ENCODE data around the gene TMEM131. TPM values are rescaled to one million over a fixed set of nuclear protein-coding genes. Genes with fewer than 3 reads are reported as not detected.
"Not testable (repeated sequence)": the region's sequence is repeated elsewhere in the genome, so short reads cannot be mapped to it uniquely, and the experiment has no call there.

The TMEM131 gene
- total RNA-seq, 4 donors from 2014 or later = 10.3 to 39.2 (median 20.0) TPM

DNA sequence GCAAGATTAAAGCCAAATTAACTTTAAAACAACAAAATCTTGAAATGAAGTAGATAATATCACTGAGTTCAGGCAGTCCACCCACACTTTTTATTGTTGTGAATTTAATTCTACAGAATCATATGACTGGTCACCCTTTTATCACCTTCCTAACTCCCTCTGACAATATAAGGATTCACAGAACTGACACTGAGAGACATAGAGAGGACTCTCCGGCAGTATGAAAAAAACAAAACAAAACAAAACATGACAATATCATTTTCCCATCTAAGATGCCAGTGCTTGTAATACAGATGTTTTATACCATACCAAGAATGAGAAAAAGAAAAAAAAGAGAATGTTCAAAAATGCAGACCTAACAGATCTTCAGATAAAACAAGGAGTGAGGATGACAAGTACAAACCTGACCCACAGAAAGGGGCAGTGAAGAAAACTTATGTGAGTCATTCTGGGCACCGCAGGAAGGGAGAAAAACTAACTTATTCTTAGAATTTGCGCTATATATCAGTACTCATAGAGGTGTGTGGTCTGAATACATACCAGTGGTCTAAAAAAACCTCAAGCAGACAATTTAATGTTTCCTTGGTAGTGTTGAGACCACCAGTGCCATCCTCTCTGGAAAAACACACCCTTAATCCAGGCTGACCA lies 145.7 kb downstream of the TMEM131 start:
- Histone ChIP-seq H3K27ac (peak overlapping the region in 2 of 4 donors; percentile 12 to 29), H3K36me3 (no peaks in the 10 kb centered on the region), H3K4me1 (peaks cover 8 to 20% of the 10 kb centered on the region in 2 donors), H3K27me3 (no peaks in the 10 kb centered on the region), H3K4me3 (no peak overlapping the region), H3K9me3 (no peaks in the 10 kb centered on the region)
- ATAC-seq (peak in 1 of 2 donors; percentile 12), DNase-seq (no peak)
- no peak for TF ChIP-seq POLR2A (IDR thresholded peaks at IDR 0.05)
- TF ChIP-seq, protein P1, sequence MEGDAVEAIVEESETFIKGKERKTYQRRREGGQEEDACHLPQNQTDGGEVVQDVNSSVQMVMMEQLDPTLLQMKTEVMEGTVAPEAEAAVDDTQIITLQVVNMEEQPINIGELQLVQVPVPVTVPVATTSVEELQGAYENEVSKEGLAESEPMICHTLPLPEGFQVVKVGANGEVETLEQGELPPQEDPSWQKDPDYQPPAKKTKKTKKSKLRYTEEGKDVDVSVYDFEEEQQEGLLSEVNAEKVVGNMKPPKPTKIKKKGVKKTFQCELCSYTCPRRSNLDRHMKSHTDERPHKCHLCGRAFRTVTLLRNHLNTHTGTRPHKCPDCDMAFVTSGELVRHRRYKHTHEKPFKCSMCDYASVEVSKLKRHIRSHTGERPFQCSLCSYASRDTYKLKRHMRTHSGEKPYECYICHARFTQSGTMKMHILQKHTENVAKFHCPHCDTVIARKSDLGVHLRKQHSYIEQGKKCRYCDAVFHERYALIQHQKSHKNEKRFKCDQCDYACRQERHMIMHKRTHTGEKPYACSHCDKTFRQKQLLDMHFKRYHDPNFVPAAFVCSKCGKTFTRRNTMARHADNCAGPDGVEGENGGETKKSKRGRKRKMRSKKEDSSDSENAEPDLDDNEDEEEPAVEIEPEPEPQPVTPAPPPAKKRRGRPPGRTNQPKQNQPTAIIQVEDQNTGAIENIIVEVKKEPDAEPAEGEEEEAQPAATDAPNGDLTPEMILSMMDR (IDR thresholded peaks at IDR 0.05 in 4 of 5, conservative IDR thresholded peaks at IDR 0.05 in 1 of 5) = no peak
- intact Hi-C loops (cut with DNase I; ENCODE audit: low total_unique reads) (no loop called here), in situ Hi-C loops (cut with MboI; ENCODE audit: low sequenced_read_pairs in 4 of 4) (no loop called here)

DNA sequence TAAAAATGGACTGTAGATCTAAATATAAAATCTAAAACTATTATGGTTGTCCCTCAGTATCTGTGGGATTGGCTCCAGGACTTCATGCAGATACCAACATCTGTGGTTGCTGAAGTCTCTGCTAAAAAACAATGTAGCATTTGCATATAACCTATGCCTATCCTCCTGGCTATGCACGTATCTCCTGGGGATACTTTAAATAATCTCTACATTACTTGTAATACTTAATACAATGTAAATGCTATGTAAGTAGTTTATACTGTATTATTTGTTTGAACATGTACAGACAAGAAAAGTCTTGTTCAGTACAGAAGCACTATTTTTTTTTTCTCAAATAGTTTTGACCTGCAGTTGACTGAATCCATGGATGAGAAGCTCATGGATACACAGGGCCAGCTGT lies 147.4 kb downstream of the TMEM131 start:
- Histone ChIP-seq H3K4me1 (peaks cover 22 to 30% of the 10 kb centered on the region in 2 donors), H3K36me3 (no peaks in the 10 kb centered on the region), H3K27ac (peak overlapping the region in 3 of 4 donors; percentile 4 to 11 (median 6)), H3K27me3 (no peaks in the 10 kb centered on the region), H3K9me3 (no peaks in the 10 kb centered on the region), H3K4me3 (no peak overlapping the region)
- DNase-seq = no peak
- no peak for TF ChIP-seq POLR2A (IDR thresholded peaks at IDR 0.05)
- TF ChIP-seq, protein P1 (IDR thresholded peaks at IDR 0.05 in 4 of 5, conservative IDR thresholded peaks at IDR 0.05 in 1 of 5) = no peak
- in situ Hi-C loops (cut with MboI; ENCODE audit: low sequenced_read_pairs in 4 of 4) (no loop called here), intact Hi-C loops (cut with DNase I; ENCODE audit: low total_unique reads) (no loop called here)
- no peak for ATAC-seq

DNA sequence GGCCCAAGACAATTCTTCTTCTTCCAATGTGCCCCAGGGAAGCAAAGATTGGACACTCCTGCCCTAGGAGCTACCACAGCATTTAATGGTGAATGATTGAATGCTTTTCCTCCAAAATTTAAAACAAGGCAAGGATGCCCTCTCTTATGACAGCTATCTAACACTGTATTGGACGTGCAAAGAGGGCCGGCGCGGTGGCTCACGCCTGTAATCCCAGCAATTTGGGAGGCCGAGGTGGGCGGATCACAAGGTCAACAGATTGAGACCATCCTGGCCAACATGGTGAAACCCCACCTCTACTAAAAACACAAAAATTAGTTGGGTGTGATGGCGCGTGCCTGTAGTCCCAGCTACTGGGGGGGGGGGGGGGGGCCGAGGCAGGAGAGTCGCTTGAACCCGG lies 149.0 kb downstream of the TMEM131 start:
- H3K4me3 ChIP-seq; H3K27ac ChIP-seq; intact Hi-C loops (cut with DNase I; ENCODE audit: low total_unique reads); ATAC-seq; H3K27me3 ChIP-seq; in situ Hi-C loops (cut with MboI; ENCODE audit: low sequenced_read_pairs in 4 of 4); H3K9me3 ChIP-seq; DNase-seq; H3K36me3 ChIP-seq: not testable (repeated sequence)
- H3K4me1 ChIP-seq = peaks cover 22 to 30% of the 10 kb centered on the region in 2 donors

DNA sequence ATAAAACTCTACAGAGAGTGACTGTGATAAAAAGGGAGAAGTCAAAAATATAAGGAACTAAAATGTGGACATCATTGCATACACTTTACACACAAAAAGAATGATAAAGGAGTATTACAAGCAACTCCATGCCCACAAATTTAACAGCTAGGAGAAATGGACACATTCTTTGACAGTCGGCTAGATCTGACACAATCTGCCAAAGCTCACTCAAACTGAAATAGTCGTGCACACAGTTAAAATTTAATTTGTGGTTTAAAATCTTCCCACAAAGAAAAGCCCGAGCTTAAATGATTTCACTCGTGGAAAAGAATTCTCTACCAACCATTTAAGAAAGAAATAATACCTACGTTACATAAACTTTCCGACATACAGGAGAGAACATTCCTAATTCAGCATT lies 149.9 kb downstream of the TMEM131 start:
- ATAC-seq (no peak), DNase-seq (no peak)
- no peak overlapping the region for H3K4me3 ChIP-seq
- H3K9me3 ChIP-seq = no peaks in the 10 kb centered on the region
- intact Hi-C loops (cut with DNase I; ENCODE audit: low total_unique reads) = no loop called here
- peak overlapping the region in 1 of 4 donors; percentile 40 for H3K27ac ChIP-seq
- in situ Hi-C loops (cut with MboI; ENCODE audit: low sequenced_read_pairs in 4 of 4) = no loop called here
- no peaks in the 10 kb centered on the region for H3K27me3 ChIP-seq
- H3K36me3 ChIP-seq = peaks cover 0 to 11% of the 10 kb centered on the region in 2 donors
- H3K4me1 ChIP-seq = peaks cover 22 to 30% of the 10 kb centered on the region in 2 donors
- TF ChIP-seq POLR2A (IDR thresholded peaks at IDR 0.05) = no peak
- TF ChIP-seq, protein P1 (IDR thresholded peaks at IDR 0.05 in 4 of 5, conservative IDR thresholded peaks at IDR 0.05 in 1 of 5) = no peak

DNA sequence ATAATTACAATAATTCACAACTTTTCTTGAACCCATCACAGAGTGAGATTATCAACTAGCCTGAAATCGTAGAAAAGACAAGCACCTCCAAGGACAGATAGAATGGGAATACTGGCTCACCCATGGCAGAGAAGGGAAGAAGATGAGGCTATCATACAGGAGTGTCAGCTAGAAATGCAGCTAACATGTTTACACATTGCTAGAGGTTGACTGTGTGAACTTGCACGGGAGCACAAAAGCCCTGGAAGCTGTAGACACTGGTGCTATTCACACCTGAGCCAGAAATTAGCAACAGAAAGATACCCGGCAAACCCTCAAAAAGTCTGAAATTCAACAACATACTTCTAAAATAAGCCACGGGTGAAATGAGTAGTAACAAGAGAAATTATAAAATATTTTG lies 150.6 kb downstream of the TMEM131 start:
- H3K36me3 ChIP-seq = peaks cover 0 to 17% of the 10 kb centered on the region in 2 donors
- DNase-seq (no peak), ATAC-seq (peak in 1 of 2 donors; percentile 45)
- no peaks in the 10 kb centered on the region for H3K9me3 ChIP-seq
- TF ChIP-seq POLR2A (IDR thresholded peaks at IDR 0.05) = no peak
- TF ChIP-seq, protein P1 (IDR thresholded peaks at IDR 0.05 in 4 of 5, conservative IDR thresholded peaks at IDR 0.05 in 1 of 5) = no peak
- no peak overlapping the region for H3K4me3 ChIP-seq
- H3K4me1 ChIP-seq = peaks cover 22 to 26% of the 10 kb centered on the region in 2 donors
- H3K27ac ChIP-seq = peak overlapping the region; percentile 7 to 46 (median 28)
- no peaks in the 10 kb centered on the region for H3K27me3 ChIP-seq
- in situ Hi-C loops (cut with MboI; ENCODE audit: low sequenced_read_pairs in 4 of 4) (no loop called here), intact Hi-C loops (cut with DNase I; ENCODE audit: low total_unique reads) (no loop called here)
